IPS DF 19.7 (cell line): ENCODE data around the gene ASTN2.

Source experiments
- DNase-seq: peaks from one replicate; pipeline ENCODE4 v3.0.0-alpha.2; 2013; ENCODE audit warnings: low read depth, low spot score

The ASTN2 gene

GRCh38 chr9:117178596-117179375 is 236.1 kb downstream of the ASTN2 start:
- no peak for DNase-seq

GRCh38 chr9:117170567-117170966 is 244.3 kb downstream of the ASTN2 start:
- DNase-seq: no peak

GRCh38 chr9:117169089-117169621 is 245.7 kb downstream of the ASTN2 start:
- no peak for DNase-seq

- DNase-seq: no peak
Measured at GRCh38 chr9:117164512-117164911, 250.3 kb downstream of the ASTN2 start.

- DNase-seq: no peak
Measured at GRCh38 chr9:117160254-117160653, 254.6 kb downstream of the ASTN2 start.

- no peak for DNase-seq
Measured at GRCh38 chr9:117156771-117157535, 257.9 kb downstream of the ASTN2 start.

- DNase-seq: no peak
Measured at GRCh38 chr9:117156144-117156688, 258.6 kb downstream of the ASTN2 start.

- no peak for DNase-seq
Measured at GRCh38 chr9:117153021-117153420, 261.8 kb downstream of the ASTN2 start.

GRCh38 chr9:117151716-117152115 is 263.1 kb downstream of the ASTN2 start:
- no peak for DNase-seq

- no peak for DNase-seq
Measured at GRCh38 chr9:117149996-117150395, 264.9 kb downstream of the ASTN2 start.

GRCh38 chr9:117145811-117146490 is 268.9 kb downstream of the ASTN2 start:
- DNase-seq: no peak

GRCh38 chr9:117145081-117145480 is 269.8 kb downstream of the ASTN2 start:
- no peak for DNase-seq

GRCh38 chr9:117138231-117138630 is 276.6 kb downstream of the ASTN2 start:
- DNase-seq: no peak

- no peak for DNase-seq
Measured at GRCh38 chr9:117136461-117136860, 278.4 kb downstream of the ASTN2 start.

- DNase-seq: no peak
Measured at GRCh38 chr9:117135501-117136098, 279.3 kb downstream of the ASTN2 start.

GRCh38 chr9:117134826-117135500 is 279.9 kb downstream of the ASTN2 start:
- DNase-seq: no peak

GRCh38 chr9:117126871-117127270 is 288.0 kb downstream of the ASTN2 start:
- DNase-seq: no peak

- no peak for DNase-seq
Measured at GRCh38 chr9:117125531-117125930, 289.3 kb downstream of the ASTN2 start.

GRCh38 chr9:117123729-117124128 is 291.1 kb downstream of the ASTN2 start:
- no peak for DNase-seq

- no peak for DNase-seq
Measured at GRCh38 chr9:117122953-117123352, 291.9 kb downstream of the ASTN2 start.

- no peak for DNase-seq
Measured at GRCh38 chr9:117122102-117122501, 292.8 kb downstream of the ASTN2 start.
